NCI-H146 treated with DMSO at 0.1 percent for 48 hours (cell line): ENCODE results near the gene LRRC41.
"Not testable (repeated sequence)": the region's sequence is repeated elsewhere in the genome, so short reads cannot be mapped to it uniquely, and the experiment has no call there.

ENCODE experiments used
- DNase-seq: peaks from one replicate; lab custom pipeline; 2025; ENCODE audit not compliant: unreplicated experiment; lab: John Stamatoyannopoulos, UW

Gene LRRC41

GRCh38 chr1:46303038-46303871, at the start of gene LRRC41, which contains the start of gene UQCRH:
Gene LRRC41 (minus strand): TSS chr1:46303616. CDS start chr1:46303322, 294 bp downstream.
Gene UQCRH (plus strand): TSS chr1:46303698. CDS start chr1:46303767, 69 bp downstream.
- DNase-seq: peak; percentile 79

GRCh38 chr1:46352363-46352762, 48.9 kb upstream of the LRRC41 start:
- DNase-seq: no peak

- DNase-seq: no peak
Observed at GRCh38 chr1:46345281-46345680, 41.9 kb upstream of the LRRC41 start.

GRCh38 chr1:46344481-46344880, 41.1 kb upstream of the LRRC41 start:
- no peak for DNase-seq

- no peak for DNase-seq
Observed at GRCh38 chr1:46343705-46344104, 40.3 kb upstream of the LRRC41 start.

- DNase-seq: no peak
Observed at GRCh38 chr1:46343351-46343695, 39.9 kb upstream of the LRRC41 start.

- no peak for DNase-seq
Observed at GRCh38 chr1:46342677-46343350, 39.4 kb upstream of the LRRC41 start.

GRCh38 chr1:46342084-46342656, 38.8 kb upstream of the LRRC41 start:
- no peak for DNase-seq

GRCh38 chr1:46341222-46342083, 38.0 kb upstream of the LRRC41 start:
- no peak for DNase-seq

- peak; percentile 73 for DNase-seq
Observed at GRCh38 chr1:46340404-46341221, 37.2 kb upstream of the LRRC41 start, which contains the start of gene NSUN4. Gene NSUN4 (plus strand): TSS chr1:46340807. CDS start chr1:46340827, 20 bp downstream.

- DNase-seq: not testable (repeated sequence)
Observed at GRCh38 chr1:46337409-46337808, 34.0 kb upstream of the LRRC41 start.

GRCh38 chr1:46335081-46335480, 31.7 kb upstream of the LRRC41 start:
- no peak for DNase-seq

GRCh38 chr1:46334030-46334384, 30.6 kb upstream of the LRRC41 start:
- DNase-seq: no peak

GRCh38 chr1:46333300-46334029, 30.0 kb upstream of the LRRC41 start:
- peak; percentile 6 for DNase-seq

GRCh38 chr1:46331786-46332540, 28.5 kb upstream of the LRRC41 start:
- not testable (repeated sequence) for DNase-seq

GRCh38 chr1:46330381-46330780, 27.0 kb upstream of the LRRC41 start:
- DNase-seq: not testable (repeated sequence)

- DNase-seq: not testable (repeated sequence)
Observed at GRCh38 chr1:46329807-46330206, 26.4 kb upstream of the LRRC41 start.

- DNase-seq: not testable (repeated sequence)
Observed at GRCh38 chr1:46328182-46328581, 24.8 kb upstream of the LRRC41 start.
